Subcutaneous abdominal adipose tissue (tissue), 5 donors: ENCODE data around the gene FHOD3.

Experiments
- H3K27ac ChIP-seq: one replicate; pipeline ENCODE4 v1.7.0; 2013; ENCODE audit warnings: low read depth, mild to moderate bottlenecking, inconsistent platforms, low read length, moderate library complexity
- H3K27me3 ChIP-seq, 5 donors: one replicate each; pipeline ENCODE4 v1.7.0; 2013; ENCODE audit warnings: low read length in 5 of 5, inconsistent platforms in 1 of 5; ENCODE audit not compliant: control insufficient read depth in 5 of 5, insufficient read depth in 4 of 5
- H3K36me3 ChIP-seq, 5 donors: one replicate each; pipeline ENCODE4 v1.7.0; 2013; ENCODE audit warnings: low read length in 5 of 5; ENCODE audit not compliant: control insufficient read depth in 5 of 5, insufficient read depth in 5 of 5
- H3K4me1 ChIP-seq, 5 donors: one replicate each; pipeline ENCODE4 v1.7.0; 2013; ENCODE audit warnings: low read length in 5 of 5, mild to moderate bottlenecking in 3 of 5, moderate library complexity in 1 of 5; ENCODE audit not compliant: control insufficient read depth in 5 of 5, insufficient read depth in 5 of 5
- H3K4me3 ChIP-seq, 5 donors: one replicate each; pipeline ENCODE4 v1.7.0; 2013; ENCODE audit warnings: low read length in 5 of 5, low read depth in 1 of 5
- H3K9ac ChIP-seq, 5 donors: one replicate each; pipeline ENCODE4 v1.7.0; 2013; ENCODE audit warnings: low read length in 5 of 5, mild to moderate bottlenecking in 4 of 5, moderate library complexity in 3 of 5
- H3K9me3 ChIP-seq, 5 donors: one replicate each; pipeline ENCODE4 v1.7.0; 2013; ENCODE audit warnings: low read length in 5 of 5; ENCODE audit not compliant: control insufficient read depth in 5 of 5
- donor health status: healthy.
- donor health status: healthy.
- donor health status: healthy.
- donor health status: healthy.
- donor health status: healthy.

The FHOD3 gene

DNA sequence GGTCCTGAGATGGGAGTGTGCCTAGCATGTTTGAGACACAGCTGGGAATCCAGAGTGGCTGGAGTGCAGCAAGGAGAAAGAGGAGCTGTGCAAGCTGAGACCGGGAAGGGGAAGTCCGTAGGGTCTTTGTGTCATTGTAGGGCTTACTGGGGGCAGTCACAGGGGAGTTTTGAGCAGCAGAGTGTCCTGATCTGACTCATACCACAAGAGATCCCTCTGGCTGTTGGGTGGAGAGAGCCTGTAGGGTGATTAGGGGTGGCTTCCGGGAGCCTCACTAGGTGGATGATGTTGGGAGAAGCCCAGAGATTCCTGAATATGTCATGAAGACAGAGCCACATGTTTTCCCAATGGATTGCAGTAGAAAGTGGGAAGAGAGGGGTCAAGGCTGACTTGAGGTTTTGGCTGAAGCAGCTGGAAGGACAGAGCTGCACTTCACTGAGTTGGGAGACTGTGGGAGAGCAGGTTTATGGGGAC lies 30.9 kb downstream of the FHOD3 start:
- no peaks in the 10 kb centered on the region for H3K36me3 ChIP-seq
- H3K27ac ChIP-seq = no peak overlapping the region
- H3K4me1 ChIP-seq = no peaks in the 10 kb centered on the region
- peaks cover 0 to 2% (median 0%) of the 10 kb centered on the region in 5 donors for H3K27me3 ChIP-seq
- H3K9ac ChIP-seq = no peak overlapping the region
- H3K9me3 ChIP-seq = no peaks in the 10 kb centered on the region
- H3K4me3 ChIP-seq = no peak overlapping the region

DNA sequence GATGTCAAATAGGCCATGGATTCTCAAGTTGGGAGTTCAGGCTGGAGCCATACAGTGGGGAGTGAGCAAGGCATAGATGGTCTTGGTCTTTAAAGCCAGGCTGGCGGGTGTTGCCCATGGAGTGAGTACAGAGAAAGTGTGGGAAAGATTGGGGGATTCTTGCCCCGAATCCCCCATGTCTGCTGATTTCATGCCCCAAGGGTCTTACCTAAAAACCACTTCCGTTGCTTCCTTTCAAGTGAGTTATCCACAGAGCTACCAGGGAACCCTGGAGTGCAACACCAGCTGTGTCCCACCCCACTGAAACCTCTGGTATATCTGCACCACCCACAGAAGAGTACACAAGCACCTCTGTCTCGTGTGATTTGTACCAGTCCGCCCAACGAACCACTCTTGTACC lies 31.4 kb downstream of the FHOD3 start:
- H3K27me3 ChIP-seq = peaks cover 0 to 2% (median 0%) of the 10 kb centered on the region in 5 donors
- H3K4me3 ChIP-seq = no peak overlapping the region
- H3K36me3 ChIP-seq = no peaks in the 10 kb centered on the region
- no peak overlapping the region for H3K9ac ChIP-seq
- no peaks in the 10 kb centered on the region for H3K9me3 ChIP-seq
- H3K4me1 ChIP-seq = no peaks in the 10 kb centered on the region
- no peak overlapping the region for H3K27ac ChIP-seq

DNA sequence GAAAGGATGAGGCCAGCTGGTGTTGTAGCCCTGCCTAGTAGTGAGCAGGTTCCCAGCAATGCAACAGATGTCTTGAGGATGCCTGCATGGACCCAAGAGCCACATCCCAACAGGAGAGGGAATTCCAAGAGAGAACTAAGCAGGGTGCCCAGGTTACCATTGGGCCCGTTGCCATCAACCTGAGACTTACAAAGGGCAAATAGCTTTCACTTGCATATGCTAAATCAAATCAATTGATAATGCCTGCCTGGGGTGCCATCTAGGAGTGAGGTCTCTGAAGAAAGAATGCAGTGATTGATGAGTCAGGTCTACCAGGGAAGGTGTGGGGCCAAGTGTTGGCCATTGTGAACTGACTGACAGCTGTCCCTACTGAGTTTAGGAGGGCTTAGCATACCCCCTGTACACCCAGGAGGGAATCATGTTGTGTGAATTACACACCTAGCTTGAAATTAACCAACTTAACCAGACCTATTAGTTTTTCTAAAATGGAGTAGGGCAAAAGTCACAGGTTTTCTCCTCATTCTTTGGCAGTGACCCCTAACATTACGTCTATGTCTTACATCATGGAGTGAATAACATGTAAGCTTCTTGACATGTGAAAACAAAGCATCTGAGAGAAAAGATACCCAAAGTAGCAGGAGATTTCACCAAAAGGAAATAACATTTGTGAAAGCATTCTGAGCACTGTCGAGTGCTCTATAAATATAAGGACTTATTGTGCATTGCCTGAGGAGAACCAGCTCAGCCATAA lies 32.3 kb downstream of the FHOD3 start:
- Histone ChIP-seq H3K4me1 (no peaks in the 10 kb centered on the region), H3K27ac (no peak overlapping the region), H3K36me3 (no peaks in the 10 kb centered on the region)

DNA sequence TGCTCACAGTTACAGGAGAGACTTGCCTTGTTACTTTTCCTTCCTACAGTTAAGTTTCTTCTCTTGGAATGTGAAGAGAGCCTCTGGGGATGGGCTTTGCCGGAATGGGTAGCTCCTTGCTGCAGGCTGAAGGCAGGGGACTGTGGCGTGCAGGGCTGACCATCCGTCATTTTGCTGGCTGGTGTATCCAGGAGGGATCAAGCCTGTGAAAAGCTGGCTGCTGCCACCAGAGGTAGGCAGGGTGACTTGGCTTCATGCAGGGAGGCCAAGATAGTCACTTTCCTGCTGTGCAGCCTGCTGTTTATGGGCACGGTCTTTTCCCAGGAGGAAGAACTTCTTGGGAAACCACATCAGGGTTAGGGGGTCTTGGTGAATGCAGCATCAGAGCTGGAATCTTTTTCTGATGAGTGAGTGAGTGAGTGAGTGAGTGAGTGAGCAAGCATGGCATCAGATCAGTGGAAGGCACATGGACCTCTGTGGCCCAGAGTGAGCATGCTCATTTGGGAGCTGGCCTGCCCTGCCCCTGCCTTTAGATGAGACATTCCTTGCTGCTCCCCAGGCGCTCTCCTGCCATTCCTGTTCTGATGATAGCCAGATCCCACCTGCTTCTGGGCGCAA lies 33.0 kb downstream of the FHOD3 start:
- Histone ChIP-seq H3K27ac (no peak overlapping the region), H3K9me3 (no peaks in the 10 kb centered on the region), H3K4me1 (no peaks in the 10 kb centered on the region), H3K4me3 (no peak overlapping the region), H3K9ac (no peak overlapping the region), H3K27me3 (peaks cover 0 to 2% (median 0%) of the 10 kb centered on the region in 5 donors), H3K36me3 (no peaks in the 10 kb centered on the region)

More for the DNA sequence above, 32.3 kb downstream of the FHOD3 start:
- no peak overlapping the region for H3K9ac ChIP-seq
- H3K27me3 ChIP-seq = peaks cover 0 to 2% (median 0%) of the 10 kb centered on the region in 5 donors
- no peaks in the 10 kb centered on the region for H3K9me3 ChIP-seq
- no peak overlapping the region for H3K4me3 ChIP-seq

DNA sequence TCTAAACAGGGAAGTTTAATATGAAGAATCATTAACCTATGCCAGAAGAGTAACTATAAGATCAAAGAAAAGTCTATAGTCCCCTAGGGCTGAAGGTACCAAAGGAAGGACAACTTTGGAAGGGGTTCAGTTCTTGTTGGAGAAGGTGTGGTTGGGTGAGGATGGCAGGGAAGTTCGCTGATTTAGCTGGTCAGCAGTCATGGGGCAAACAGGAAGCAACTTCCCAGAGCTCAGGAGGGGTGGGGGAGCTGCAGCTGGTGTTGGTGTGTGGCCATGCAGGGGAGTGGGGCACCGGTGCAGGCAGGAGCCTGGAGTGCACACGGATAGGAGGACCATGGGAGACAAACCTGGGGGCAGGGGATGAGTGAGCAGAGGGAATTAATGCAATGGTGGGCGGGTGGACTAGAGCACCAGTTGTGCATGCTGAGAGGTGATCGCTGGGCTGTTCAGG lies 34.0 kb downstream of the FHOD3 start:
- Histone ChIP-seq H3K9ac (no peak overlapping the region), H3K27ac (no peak overlapping the region), H3K4me3 (no peak overlapping the region), H3K4me1 (no peaks in the 10 kb centered on the region), H3K9me3 (no peaks in the 10 kb centered on the region), H3K36me3 (no peaks in the 10 kb centered on the region), H3K27me3 (peaks cover 0 to 3% (median 0%) of the 10 kb centered on the region in 5 donors)

DNA sequence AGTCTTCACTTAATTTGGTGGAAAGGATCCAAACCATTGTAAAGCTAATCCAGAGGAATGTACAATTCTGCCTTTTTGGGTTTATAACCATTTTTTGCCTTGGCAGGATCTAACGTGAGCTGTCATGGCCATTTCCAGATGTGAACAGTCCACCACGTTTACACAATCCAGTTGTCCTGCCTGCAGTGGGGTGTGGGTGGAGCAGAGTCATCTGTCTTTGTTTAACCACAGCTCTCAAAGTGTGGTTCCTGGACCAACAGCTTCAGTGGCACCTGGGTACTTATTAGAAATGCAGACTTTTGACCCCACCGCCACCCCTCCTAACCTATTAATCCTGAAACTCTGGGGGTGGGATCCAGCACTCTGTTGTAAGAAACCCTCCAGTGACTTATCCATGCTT lies 35.9 kb downstream of the FHOD3 start:
- Histone ChIP-seq H3K36me3 (no peaks in the 10 kb centered on the region), H3K9ac (no peak overlapping the region), H3K9me3 (no peaks in the 10 kb centered on the region), H3K4me3 (no peak overlapping the region), H3K27me3 (peaks cover 0 to 3% (median 0%) of the 10 kb centered on the region in 5 donors), H3K4me1 (no peaks in the 10 kb centered on the region), H3K27ac (no peak overlapping the region)

DNA sequence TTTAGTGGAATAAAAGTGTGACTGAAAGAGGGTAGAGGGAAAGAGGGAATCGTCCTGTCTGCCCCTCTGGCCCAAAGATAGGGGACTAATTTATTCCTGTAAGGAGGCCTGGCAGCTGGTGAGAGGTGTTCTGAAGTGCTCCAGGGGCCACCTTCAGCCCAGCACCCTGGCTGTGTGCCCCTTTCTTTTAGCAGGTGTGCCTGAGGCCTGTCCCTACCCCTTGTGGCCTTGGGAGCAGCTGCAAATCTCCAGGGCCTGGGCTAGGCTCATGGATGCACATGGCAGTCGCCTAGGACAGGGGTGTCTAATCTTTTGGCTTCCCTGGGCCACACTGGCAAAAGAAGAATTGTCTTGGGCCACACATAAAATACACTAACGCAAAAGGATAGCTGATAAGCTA lies 37.3 kb downstream of the FHOD3 start:
- Histone ChIP-seq H3K4me1 (no peaks in the 10 kb centered on the region), H3K27ac (no peak overlapping the region), H3K36me3 (no peaks in the 10 kb centered on the region), H3K4me3 (no peak overlapping the region), H3K27me3 (peaks cover 0 to 3% (median 0%) of the 10 kb centered on the region in 5 donors), H3K9me3 (no peaks in the 10 kb centered on the region), H3K9ac (no peak overlapping the region)

DNA sequence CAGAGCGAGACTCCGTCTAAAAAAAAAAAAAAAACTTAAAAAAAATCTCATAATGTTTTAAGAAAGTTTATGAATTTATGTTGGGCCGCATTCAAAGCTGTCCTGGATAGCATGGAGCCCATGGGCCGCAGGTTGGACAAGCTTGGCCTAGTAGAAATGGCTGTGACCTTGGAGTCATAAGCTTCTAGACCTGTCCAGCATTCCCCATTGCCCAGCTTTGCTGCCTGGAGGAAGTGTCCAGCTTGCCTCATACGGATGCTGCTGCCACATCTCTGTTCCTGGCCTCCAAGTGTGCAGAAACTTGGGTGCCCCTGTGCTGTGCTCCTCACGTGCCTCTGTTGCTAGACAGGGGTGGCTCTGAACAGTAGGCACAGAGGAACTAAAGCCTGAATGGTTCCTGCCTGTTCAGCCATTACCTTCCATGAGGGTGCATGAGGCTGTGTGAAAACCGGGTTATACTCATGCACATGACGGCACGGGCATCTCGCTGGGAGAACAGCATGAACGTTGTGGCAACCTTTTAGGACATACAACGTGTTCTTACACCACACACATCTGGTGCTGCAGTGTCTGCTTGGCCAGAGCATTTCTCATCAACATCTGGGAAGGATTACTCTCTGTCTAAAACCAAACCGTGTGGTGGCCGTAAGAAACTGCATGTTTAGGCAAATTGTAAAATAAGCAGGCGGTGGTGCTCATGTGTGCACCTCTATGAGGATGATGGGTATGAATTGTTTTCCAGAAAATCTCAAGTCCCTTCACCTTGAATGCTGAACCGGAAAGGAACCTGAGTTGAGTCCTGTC lies 38.2 kb downstream of the FHOD3 start:
- no peaks in the 10 kb centered on the region for H3K9me3 ChIP-seq
- H3K27me3 ChIP-seq = peaks cover 0 to 3% (median 0%) of the 10 kb centered on the region in 5 donors
- no peak overlapping the region for H3K9ac ChIP-seq
- H3K4me1 ChIP-seq = no peaks in the 10 kb centered on the region
- H3K36me3 ChIP-seq = no peaks in the 10 kb centered on the region
- H3K4me3 ChIP-seq = no peak overlapping the region
- H3K27ac ChIP-seq = no peak overlapping the region

DNA sequence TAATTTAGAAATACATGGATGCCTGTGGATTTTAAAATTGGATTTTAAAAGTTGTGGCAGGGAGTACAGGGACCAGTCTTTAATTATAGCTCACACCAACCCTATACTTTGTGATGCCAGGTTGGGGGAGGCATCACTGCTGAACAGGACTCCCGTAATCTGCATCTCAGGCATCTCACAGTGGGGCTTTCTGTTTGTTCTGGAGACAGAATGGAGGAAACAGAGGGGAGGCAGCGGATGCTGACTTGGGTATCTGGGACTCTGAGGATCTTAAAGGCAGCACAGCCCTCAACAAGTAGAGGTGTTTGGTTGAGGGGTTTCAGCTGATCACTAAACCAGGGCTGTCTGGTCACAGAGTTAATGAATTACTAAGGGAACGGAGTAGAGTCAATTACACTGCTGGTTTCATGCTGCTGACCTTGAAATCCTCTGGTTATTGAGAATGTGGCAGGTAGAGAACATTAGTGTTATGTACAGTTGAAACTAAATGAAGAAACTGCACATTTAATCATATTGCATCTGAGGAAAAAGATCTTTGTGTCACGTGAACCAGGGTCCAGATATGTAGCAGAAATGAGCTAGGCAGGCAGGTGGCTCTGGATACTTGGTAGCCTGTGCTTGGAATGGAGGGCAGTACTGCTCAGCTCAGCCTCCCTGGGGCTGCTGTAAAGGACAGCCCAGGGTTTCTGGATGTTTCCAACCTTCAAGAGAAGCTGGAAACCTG lies 40.3 kb downstream of the FHOD3 start:
- H3K4me3 ChIP-seq = no peak overlapping the region
- H3K27ac ChIP-seq = no peak overlapping the region
- no peaks in the 10 kb centered on the region for H3K4me1 ChIP-seq
- H3K27me3 ChIP-seq = peaks cover 0 to 3% (median 0%) of the 10 kb centered on the region in 5 donors
- H3K9ac ChIP-seq = no peak overlapping the region
- H3K36me3 ChIP-seq = no peaks in the 10 kb centered on the region
- H3K9me3 ChIP-seq = peaks cover 0 to 13% (median 6%) of the 10 kb centered on the region in 5 donors
